Vagina (tissue), 2 donors: ENCODE results near the gene MRPL51.

Source experiments
- CTCF ChIP-seq, 3 experiments: fragments of 450-650 bp in 2 of 3; fragments of 200-600 bp in 1 of 3; sonication (generic) in 1 of 3; IDR thresholded peaks; one replicate each; pipeline ENCODE4 v1.5.1; 2017 to 2019; ENCODE audit warnings: antibody characterized with exemption in 3 of 3, mild to moderate bottlenecking in 2 of 3, moderate library complexity in 2 of 3
- POLR2A ChIP-seq, 2 donors: fragments of 450-650 bp; IDR thresholded peaks; one replicate each; pipeline ENCODE4 v1.6.1; 2017; ENCODE audit warnings: antibody characterized with exemption in 2 of 2, mild to moderate bottlenecking in 2 of 2, moderate library complexity in 2 of 2

- TF ChIP-seq POLR2A (IDR thresholded peaks at IDR 0.05) (no peak), CTCF (IDR thresholded peaks at IDR 0.05) (no peak)
Measured at GRCh38 chr12:6494258-6494743, 1.2 kb upstream of the MRPL51 start.
